Smooth muscle cell of trachea (primary cell): ENCODE results near the gene PPM1J. TPM values are rescaled to one million over a fixed set of nuclear protein-coding genes. Genes with fewer than 3 reads are reported as not detected.

Experiments
- total RNA-seq: library from RNA; depleted of rRNA; stranded (reverse); fragments of >200 nt; gene quantifications from 2 replicates; pipeline ENCODE4 v1.2.1, GENCODE V29; 2014

Gene PPM1J
- total RNA-seq, result 1.3 and 1.5 TPM in 2 replicates

DNA sequence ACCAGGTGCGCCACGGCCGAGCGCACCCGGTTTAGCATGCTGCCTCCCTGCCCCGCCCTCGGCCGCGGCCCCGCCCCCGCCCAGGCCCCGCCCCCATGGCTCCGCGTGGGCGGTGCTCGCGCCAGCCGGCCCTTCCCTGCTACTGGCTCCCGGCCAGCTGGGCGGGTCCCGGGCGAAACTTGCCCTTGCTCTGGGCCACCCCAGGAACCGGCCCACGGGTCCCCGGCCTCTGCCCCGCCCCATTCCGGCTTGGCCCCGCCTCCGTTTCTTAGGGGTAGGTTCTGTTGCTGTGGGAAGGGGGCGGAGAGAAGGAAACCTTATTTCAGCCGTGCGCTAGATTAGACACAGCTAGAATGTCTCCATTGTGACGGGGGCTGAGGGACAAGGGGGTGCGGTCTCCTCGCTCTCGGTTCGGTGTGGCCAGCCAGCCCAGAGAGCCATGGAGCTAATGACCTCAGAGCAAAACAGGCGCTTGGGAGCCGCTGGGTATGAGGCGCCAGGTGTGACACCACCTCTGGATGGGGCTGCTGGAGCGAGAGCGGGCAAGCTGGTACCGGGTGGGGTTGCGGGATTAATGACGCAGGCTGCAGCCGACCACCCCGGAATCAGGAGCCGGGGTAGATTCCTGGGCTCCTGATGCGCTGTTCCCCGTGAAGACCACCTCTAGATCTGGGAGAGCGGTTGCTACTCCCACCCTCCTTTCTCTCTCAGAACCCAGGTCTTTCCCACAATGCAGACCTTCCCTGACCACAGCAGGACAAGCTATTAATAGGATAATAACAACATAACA is at the start of gene PPM1J:
TSS of gene PPM1J (minus strand) at position 69 of the 790 bp plus-strand sequence. CDS start at position 38, 31 bp downstream.

DNA sequence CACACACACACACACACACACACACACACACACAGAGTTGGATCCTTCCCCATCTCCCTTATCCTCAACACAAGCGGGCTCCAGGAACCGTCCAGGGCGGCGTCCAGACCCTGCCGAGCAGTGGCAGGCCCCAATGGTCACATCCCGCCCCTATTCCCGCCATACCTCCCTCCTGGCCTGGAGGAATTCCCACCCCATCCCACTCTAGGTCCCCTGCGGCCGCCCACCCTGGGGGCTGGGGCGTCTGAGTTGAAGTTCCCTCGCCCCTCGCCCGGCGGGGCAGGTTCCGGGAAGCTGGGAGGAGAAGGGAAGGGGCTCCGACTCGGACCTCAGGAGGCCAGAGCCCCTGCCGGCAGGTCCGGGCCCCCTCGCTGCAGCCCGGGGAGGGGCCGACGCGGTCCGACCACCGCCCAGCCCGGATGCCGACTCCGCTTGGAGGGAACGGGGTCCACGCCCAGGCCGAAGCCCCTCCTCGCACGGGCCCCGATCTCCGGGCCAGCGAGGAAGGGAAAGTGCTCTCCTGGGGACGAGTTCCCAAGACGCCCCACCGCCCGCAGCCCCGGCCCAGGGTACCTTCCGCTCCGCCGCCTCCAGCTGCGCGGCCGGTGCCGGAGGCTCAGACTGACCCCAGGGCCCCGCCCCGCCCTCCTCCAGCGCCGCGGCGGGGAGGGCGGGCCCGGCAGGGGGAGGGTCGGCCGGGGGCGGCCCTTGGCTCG is 8.5 kb downstream of the PPM1J start, which contains the start of gene RHOC:
TSS of gene RHOC (minus strand) at position 623 of the 716 bp plus-strand sequence. CDS start 3,328 bp downstream, outside the sequence.

DNA sequence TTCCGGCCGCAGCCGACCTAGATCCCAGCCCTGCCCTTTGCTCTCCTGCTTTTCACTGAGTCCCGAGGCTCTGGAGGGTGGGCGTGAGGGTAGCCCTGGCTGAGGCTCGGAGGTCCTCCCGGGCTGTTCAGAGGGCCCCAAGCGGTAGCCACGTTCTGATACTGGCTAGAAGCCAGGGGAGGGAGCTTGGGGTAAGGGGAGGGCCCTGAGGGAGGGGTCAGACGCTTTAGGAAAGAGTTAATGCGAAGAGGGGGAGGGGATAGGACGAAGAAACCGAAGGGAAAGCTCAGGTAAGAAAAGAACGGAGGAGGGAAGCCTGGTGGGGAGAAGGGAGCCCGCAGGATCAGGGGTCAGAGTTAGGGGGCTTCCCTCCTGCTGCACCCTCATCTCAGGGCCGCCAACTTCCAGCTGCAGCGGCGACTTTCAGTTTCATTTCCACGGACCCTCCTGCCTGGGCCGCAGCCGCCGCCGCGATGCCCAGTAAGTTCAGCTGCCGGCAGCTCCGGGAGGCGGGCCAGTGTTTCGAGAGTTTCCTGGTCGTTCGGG is 40.6 kb downstream of the PPM1J start, which contains the start of gene MOV10:
TSS of gene MOV10 (plus strand) at position 220 of the 546 bp plus-strand sequence. CDS start at position 474, 254 bp downstream.

Other genes starting within 250 kb of the PPM1J start
- gene WNT2B, start 206.4 kb downstream of the PPM1J start, total RNA-seq, result 3.2 and 9.9 TPM in 2 replicates
- gene ST7L, start 96.2 kb downstream of the PPM1J start, total RNA-seq, result 10.8 and 17.5 TPM in 2 replicates
- 270 and 287 TPM in 2 replicates for gene CAPZA1, start 95.5 kb downstream of the PPM1J start, total RNA-seq
- 49.7 and 66.3 TPM in 2 replicates for gene MOV10, start 40.7 kb downstream of the PPM1J start, total RNA-seq
- gene RHOC, start 8.2 kb downstream of the PPM1J start, total RNA-seq, result 506 and 567 TPM in 2 replicates
- gene SLC16A1, start 240.9 kb upstream of the PPM1J start, total RNA-seq, result 54.5 and 64.5 TPM in 2 replicates